NCI-H510A (cell line): ENCODE measurements around the gene GPRC5C.
A peak's percentile ranks its signal among the peaks of the same experiment; 100 is the strongest.

Experiments used
- DNase-seq: peaks from one replicate; lab custom pipeline; 2025; lab: John Stamatoyannopoulos, UW

Gene GPRC5C

GRCh38 chr17:74432766-74433391 lies 991 bp downstream of the GPRC5C start:
- DNase-seq, result no peak

GRCh38 chr17:74433421-74434121 lies 1.7 kb downstream of the GPRC5C start:
- DNase-seq, result no peak

GRCh38 chr17:74435775-74436359 lies 4.0 kb downstream of the GPRC5C start:
- DNase-seq, result no peak

GRCh38 chr17:74437702-74438101 lies 5.8 kb downstream of the GPRC5C start:
- DNase-seq, result no peak

GRCh38 chr17:74439691-74440567 lies 8.0 kb downstream of the GPRC5C start:
- no peak for DNase-seq

- no peak for DNase-seq
Measured at GRCh38 chr17:74441537-74441936, 9.6 kb downstream of the GPRC5C start.

GRCh38 chr17:74442291-74442669 lies 10.4 kb downstream of the GPRC5C start:
- DNase-seq, result no peak

GRCh38 chr17:74442670-74443515 lies 11.0 kb downstream of the GPRC5C start:
- DNase-seq, result peak; percentile 64

GRCh38 chr17:74443516-74444296 lies 11.8 kb downstream of the GPRC5C start:
- DNase-seq, result no peak

GRCh38 chr17:74444406-74444805 lies 12.5 kb downstream of the GPRC5C start:
- no peak for DNase-seq

GRCh38 chr17:74445158-74445557 lies 13.3 kb downstream of the GPRC5C start:
- DNase-seq, result no peak

- no peak for DNase-seq
Measured at GRCh38 chr17:74446551-74447500, 14.9 kb downstream of the GPRC5C start.

- no peak for DNase-seq
Measured at GRCh38 chr17:74447628-74448159, 15.8 kb downstream of the GPRC5C start.

GRCh38 chr17:74448756-74449155 lies 16.9 kb downstream of the GPRC5C start:
- DNase-seq, result no peak

GRCh38 chr17:74449306-74449705 lies 17.4 kb downstream of the GPRC5C start:
- no peak for DNase-seq

GRCh38 chr17:74449773-74450172 lies 17.9 kb downstream of the GPRC5C start:
- DNase-seq, result no peak

- DNase-seq, result no peak
Measured at GRCh38 chr17:74450231-74450630, 18.3 kb downstream of the GPRC5C start.

GRCh38 chr17:74450925-74451403 lies 19.1 kb downstream of the GPRC5C start:
- DNase-seq, result no peak

- DNase-seq, result no peak
Measured at GRCh38 chr17:74451557-74451956, 19.7 kb downstream of the GPRC5C start.
